Duodenal mucosa (tissue), 2 donors: ENCODE results near the gene CARNS1.

ENCODE experiments used
- H3K27ac ChIP-seq: one replicate; pipeline ENCODE4 v1.7.0; 2013; ENCODE audit warnings: low read depth, low read length
- H3K27me3 ChIP-seq, 2 donors: one replicate each; pipeline ENCODE4 v1.7.0; 2013; ENCODE audit warnings: low read length in 2 of 2, control low read depth in 1 of 2; ENCODE audit not compliant: insufficient read depth in 2 of 2, control insufficient read depth in 1 of 2
- H3K36me3 ChIP-seq, 2 donors: one replicate each; pipeline ENCODE4 v1.7.0; 2013; ENCODE audit warnings: low read length in 2 of 2, control low read depth in 1 of 2; ENCODE audit not compliant: insufficient read depth in 2 of 2, control insufficient read depth in 1 of 2
- H3K4me1 ChIP-seq, 2 donors: one replicate each; pipeline ENCODE4 v1.7.0; 2013; ENCODE audit warnings: low read length in 2 of 2, control low read depth in 1 of 2; ENCODE audit not compliant: insufficient read depth in 2 of 2, control insufficient read depth in 1 of 2
- H3K4me3 ChIP-seq, 2 donors: one replicate each; pipeline ENCODE4 v1.7.0; 2013; ENCODE audit warnings: low read length in 2 of 2, low read depth in 1 of 2
- H3K9ac ChIP-seq, 2 donors: one replicate each; pipeline ENCODE4 v1.7.0; 2013; ENCODE audit warnings: low read length in 2 of 2, low read depth in 1 of 2
- H3K9me3 ChIP-seq, 2 donors: one replicate each; pipeline ENCODE4 v1.7.0; 2013; ENCODE audit warnings: low read length in 2 of 2, control low read depth in 1 of 2; ENCODE audit not compliant: control insufficient read depth in 1 of 2

Gene CARNS1

GRCh38 chr11:67387518-67387917, 28.0 kb upstream of the CARNS1 start:
- no peaks in the 10 kb centered on the region for H3K36me3 ChIP-seq
- H3K4me3 ChIP-seq: no peak overlapping the region
- H3K9ac ChIP-seq: no peak overlapping the region
- H3K27ac ChIP-seq: no peak overlapping the region
- H3K4me1 ChIP-seq: peaks cover 3 to 9% of the 10 kb centered on the region in 2 donors
- H3K27me3 ChIP-seq: peaks cover 0 to 6% of the 10 kb centered on the region in 2 donors
- no peaks in the 10 kb centered on the region for H3K9me3 ChIP-seq

- H3K4me1 ChIP-seq: peaks cover 7 to 11% of the 10 kb centered on the region in 2 donors
- no peak overlapping the region for H3K9ac ChIP-seq
- no peak overlapping the region for H3K4me3 ChIP-seq
- H3K36me3 ChIP-seq: peaks cover 0 to 12% of the 10 kb centered on the region in 2 donors
- H3K27me3 ChIP-seq: peaks cover 0 to 6% of the 10 kb centered on the region in 2 donors
- no peak overlapping the region for H3K27ac ChIP-seq
- no peaks in the 10 kb centered on the region for H3K9me3 ChIP-seq
Measured at GRCh38 chr11:67389477-67389876, 26.0 kb upstream of the CARNS1 start.

- no peaks in the 10 kb centered on the region for H3K9me3 ChIP-seq
- peaks cover 0 to 22% of the 10 kb centered on the region in 2 donors for H3K36me3 ChIP-seq
- peak overlapping the region; percentile 88 to 91 for H3K4me3 ChIP-seq
- H3K4me1 ChIP-seq: peaks cover 7 to 11% of the 10 kb centered on the region in 2 donors
- H3K27ac ChIP-seq: peak overlapping the region; percentile 64
- H3K9ac ChIP-seq: peak overlapping the region; percentile 88 to 91
- H3K27me3 ChIP-seq: no peaks in the 10 kb centered on the region
Measured at GRCh38 chr11:67390947-67391303, 24.6 kb upstream of the CARNS1 start.

GRCh38 chr11:67391304-67392182, 23.9 kb upstream of the CARNS1 start, which contains the start of gene RAD9A:
Gene RAD9A (plus strand): TSS chr11:67391986. CDS start chr11:67392045, 59 bp downstream.
- Histone ChIP-seq H3K36me3 (peaks cover 0 to 27% of the 10 kb centered on the region in 2 donors), H3K9ac (peak within 1 kb of the TSS; percentile 88 to 91), H3K4me1 (peaks cover 7 to 11% of the 10 kb centered on the region in 2 donors), H3K9me3 (no peaks in the 10 kb centered on the region), H3K27ac (peak within 1 kb of the TSS; percentile 64), H3K4me3 (peak within 1 kb of the TSS; percentile 88 to 91), H3K27me3 (no peaks in the 10 kb centered on the region)

- no peaks in the 10 kb centered on the region for H3K27me3 ChIP-seq
- H3K36me3 ChIP-seq: peaks cover 3 to 32% of the 10 kb centered on the region in 2 donors
- peaks cover 7 to 11% of the 10 kb centered on the region in 2 donors for H3K4me1 ChIP-seq
- no peaks in the 10 kb centered on the region for H3K9me3 ChIP-seq
- H3K4me3 ChIP-seq: peak overlapping the region; percentile 88 to 91
- H3K9ac ChIP-seq: peak overlapping the region; percentile 55 to 88
- peak overlapping the region; percentile 62 for H3K27ac ChIP-seq
Measured at GRCh38 chr11:67392183-67392715, 23.2 kb upstream of the CARNS1 start.

GRCh38 chr11:67393437-67393836, 22.0 kb upstream of the CARNS1 start:
- H3K9me3 ChIP-seq: no peaks in the 10 kb centered on the region
- H3K27me3 ChIP-seq: no peaks in the 10 kb centered on the region
- peaks cover 7 to 15% of the 10 kb centered on the region in 2 donors for H3K4me1 ChIP-seq
- no peak overlapping the region for H3K27ac ChIP-seq
- H3K4me3 ChIP-seq: no peak overlapping the region
- peaks cover 13 to 44% of the 10 kb centered on the region in 2 donors for H3K36me3 ChIP-seq
- no peak overlapping the region for H3K9ac ChIP-seq

- H3K4me1 ChIP-seq: peaks cover 7 to 18% of the 10 kb centered on the region in 2 donors
- peaks cover 18 to 49% of the 10 kb centered on the region in 2 donors for H3K36me3 ChIP-seq
- no peak overlapping the region for H3K9ac ChIP-seq
- no peaks in the 10 kb centered on the region for H3K27me3 ChIP-seq
- H3K9me3 ChIP-seq: no peaks in the 10 kb centered on the region
- no peak overlapping the region for H3K4me3 ChIP-seq
- no peak overlapping the region for H3K27ac ChIP-seq
Measured at GRCh38 chr11:67393990-67394389, 21.5 kb upstream of the CARNS1 start.

GRCh38 chr11:67395555-67396258, 19.8 kb upstream of the CARNS1 start:
- no peak overlapping the region for H3K9ac ChIP-seq
- H3K9me3 ChIP-seq: no peaks in the 10 kb centered on the region
- H3K36me3 ChIP-seq: peaks cover 25 to 55% of the 10 kb centered on the region in 2 donors
- no peak overlapping the region for H3K27ac ChIP-seq
- no peak overlapping the region for H3K4me3 ChIP-seq
- no peaks in the 10 kb centered on the region for H3K27me3 ChIP-seq
- peaks cover 20 to 30% of the 10 kb centered on the region in 2 donors for H3K4me1 ChIP-seq

- H3K36me3 ChIP-seq: peaks cover 25 to 55% of the 10 kb centered on the region in 2 donors
- no peak overlapping the region for H3K27ac ChIP-seq
- no peaks in the 10 kb centered on the region for H3K27me3 ChIP-seq
- no peaks in the 10 kb centered on the region for H3K9me3 ChIP-seq
- peaks cover 21 to 35% of the 10 kb centered on the region in 2 donors for H3K4me1 ChIP-seq
- no peak overlapping the region for H3K9ac ChIP-seq
- no peak overlapping the region for H3K4me3 ChIP-seq
Measured at GRCh38 chr11:67396259-67396581, 19.3 kb upstream of the CARNS1 start.
